ENCODE measurements around the gene MIOX.

GRCh38 chr22:50473088-50473487 lies 13.6 kb upstream of the MIOX start:
- TF ChIP-seq ZNF76 (tag by site-specific recombination; IDR thresholded peaks at IDR 0.05; ENCODE audit: borderline replicate concordance, low read depth): no peak
- TF ChIP-seq ZNF221 (tag by site-specific recombination; IDR thresholded peaks at IDR 0.05; ENCODE audit: borderline replicate concordance): no peak
- no peak for TF ChIP-seq TSHZ1 (tag by site-specific recombination; IDR thresholded peaks at IDR 0.05; ENCODE audit: borderline replicate concordance)

Data from HEK293 (cell line).